Heart left ventricle (tissue), 16 donors: Measurements from ENCODE around the gene AKAP6. TPM values are rescaled to one million over a fixed set of nuclear protein-coding genes. Genes with fewer than 3 reads are reported as not detected.

Experiments
- ATAC-seq, 4 donors: fragments of 200-7000 bp; cut with Tn5 transposase; one replicate each; pipeline ENCODE4 v1.9.1; 2020 to 2022; ENCODE audit warnings: moderate library complexity in 4 of 4, mild to moderate bottlenecking in 3 of 4, moderate number of reproducible peaks in 1 of 4
- DNase-seq, 5 donors: peaks; one replicate each; pipeline ENCODE4 v3.0.0-alpha.2; 2020
- H3K27ac ChIP-seq, 12 donors: fragments of 200-600 bp; sonication (generic) in 4 of 12; one replicate each; pipeline versions ENCODE4 v1.5.0 to v1.8.0; 2016 to 2022; ENCODE audit warnings: mild to moderate bottlenecking in 2 of 12
- H3K27me3 ChIP-seq, 9 donors: fragments of 200-600 bp; sonication (generic) in 2 of 9; one replicate each; pipeline versions ENCODE4 v1.5.1 to v1.8.0; 2016 to 2022; ENCODE audit warnings: mild to moderate bottlenecking in 3 of 9
- H3K36me3 ChIP-seq, 9 donors: fragments of 200-600 bp; sonication (generic) in 2 of 9; one replicate each; pipeline versions ENCODE4 v1.5.0 to v1.8.0; 2018 to 2022; ENCODE audit warnings: mild to moderate bottlenecking in 2 of 9
- H3K4me1 ChIP-seq, 12 donors: fragments of 200-600 bp; sonication (generic) in 4 of 12; one replicate each; pipeline versions ENCODE4 v1.5.0 to v1.8.0; 2016 to 2022; ENCODE audit warnings: mild to moderate bottlenecking in 3 of 12
- H3K4me3 ChIP-seq, 12 donors: fragments of 200-600 bp; sonication (generic) in 4 of 12; one replicate each; pipeline versions ENCODE4 v1.5.0 to v1.8.0; 2017 to 2022; ENCODE audit warnings: mild to moderate bottlenecking in 9 of 12, moderate library complexity in 4 of 12
- H3K9me3 ChIP-seq, 12 donors: fragments of 200-600 bp; sonication (generic) in 4 of 12; one replicate each; pipeline versions ENCODE4 v1.5.0 to v1.8.0; 2016 to 2022; ENCODE audit warnings: mild to moderate bottlenecking in 1 of 12
- CTCF ChIP-seq, 12 donors: fragments of 200-600 bp; sonication (generic) in 4 of 12; IDR thresholded peaks; one replicate each; pipeline versions ENCODE4 v1.5.0 to v1.8.0; 2018 to 2022; ENCODE audit warnings: antibody characterized with exemption in 12 of 12, mild to moderate bottlenecking in 5 of 12
- POLR2A ChIP-seq, 2 donors: fragments of 450-650 bp; IDR thresholded peaks; one replicate each; pipeline ENCODE4 v1.6.1; 2017; ENCODE audit warnings: antibody characterized with exemption in 2 of 2, mild to moderate bottlenecking in 2 of 2, moderate library complexity in 2 of 2
- WGBS, 4 donors: extraction: QIAGEN DNeasy Blood & Tissue Kit in 2 of 4; methylation state at CpG; one replicate each; pipeline versions ENCODE4 v1.1.5 to v1.1.7; 2013 to 2018; 5-methylcytosine and 5-hydroxymethylcytosine counted together
- intact Hi-C, 10 donors: fragments of 100-400 bp; cut with DNase I; formaldehyde crosslinking; loops; one replicate each; pipeline versions ENCODE4 v1.11.1 to v1.14.2; 2022
- polyA plus RNA-seq, 2 donors: library from polyadenylated mRNA; stranded (reverse); fragments of 200-250 nt; gene quantifications; one replicate each; pipeline ENCODE4 v1.2.3, GENCODE V29; 2013
- total RNA-seq, 9 donors: library from RNA; depleted of rRNA in 2 of 9; stranded (reverse); fragments of >200 nt in 2 of 9; fragmentation: NEBNext Ultra II Directional in 3 of 9; extraction: Animal tissue kit (Norgen Biotek cat#: 25700) in 3 of 9; gene quantifications; one replicate each; pipeline versions ENCODE4 v1.1.0 to v1.2.4, GENCODE V29; 2016 to 2023
- donor health status: ischemic (EF 13 %, LVEDD 7.1; RV severe dilation, severe dysfunction).
- donor health status: healthy with polysubstance abuse.
- donor health status: DM: no; HTN: yes; CAD: no.
- donor health status: DM: no; HTN: no; CAD: no.
- donor health status: ischemic (EF 25% LVEDD 6.9; RV normal size, moderate dysfunction).
- donor health status: ischemic (EF 25% LVEDD 5.7; RV mildly dilated, moderate dysfunction).
- donor health status: healthy.
- donor health status: DM: yes; HTN: yes; CAD: no.
- donor health status: ischemic (EF 35%, LVEDD 5.7; RV mildly dilated, moderate dysfunction).
- donor health status: nonischemic (EF 11% LVEDD 7.7; RV severe dilation, severe dysfunction).
- donor health status: DM: yes; HTN: yes; CAD: no.
- donor health status: PGD.
- donor health status: ischemic (EF 29% LVEDD 5.4; RV normal size, mild dysfunction).
- donor health status: nonischemic (EF 23%, LVEDD 6.1; RV moderate dilation, normal function).

Gene AKAP6
- total and polyA plus RNA-seq, 11 donors, result 20.4 to 303 (median 206) TPM

GRCh38 chr14:32805979-32806378 is 476.9 kb downstream of the AKAP6 start:
- no peak for DNase-seq
- 47 to 61% (median 55%) methylated on average over 2 of the region's 2 CpGs for WGBS, 4 donors
- H3K9me3 ChIP-seq, result peaks cover 0 to 37% (median 13%) of the 10 kb centered on the region in 12 donors
- H3K4me3 ChIP-seq, result no peak overlapping the region
- peak overlapping the region in 1 of 12 donors; percentile 4 for H3K27ac ChIP-seq
- H3K27me3 ChIP-seq, result no peaks in the 10 kb centered on the region
- ATAC-seq, result peak in 1 of 4 donors; percentile 35
- no peak for TF ChIP-seq CTCF (IDR thresholded peaks at IDR 0.05)
- no peak for TF ChIP-seq POLR2A (IDR thresholded peaks at IDR 0.05)
- peaks cover 0 to 37% (median 18%) of the 10 kb centered on the region in 12 donors for H3K4me1 ChIP-seq
- intact Hi-C loops, result no loop called here
- peaks cover 0 to 6% (median 0%) of the 10 kb centered on the region in 9 donors for H3K36me3 ChIP-seq

GRCh38 chr14:32808644-32809043 is 479.5 kb downstream of the AKAP6 start:
- DNase-seq, result peak in 1 of 5 donors; percentile 29
- TF ChIP-seq CTCF (IDR thresholded peaks at IDR 0.05) (no peak), POLR2A (IDR thresholded peaks at IDR 0.05) (no peak)
- Histone ChIP-seq H3K9me3 (peaks cover 0 to 20% (median 11%) of the 10 kb centered on the region in 12 donors), H3K36me3 (peaks cover 0 to 6% (median 0%) of the 10 kb centered on the region in 9 donors), H3K27me3 (no peaks in the 10 kb centered on the region), H3K4me1 (peaks cover 0 to 56% (median 24%) of the 10 kb centered on the region in 12 donors), H3K4me3 (peak overlapping the region in 7 of 12 donors; percentile 6 to 41 (median 26)), H3K27ac (peak overlapping the region in 3 of 12 donors; percentile 27 to 37 (median 28))
- 10 to 15% (median 13%) methylated on average over 4 of the region's 4 CpGs for WGBS, 4 donors
- peak in 3 of 4 donors; percentile 42 to 68 (median 64) for ATAC-seq
- intact Hi-C loops, result no loop called here

- H3K9me3 ChIP-seq, result peaks cover 0 to 14% (median 7%) of the 10 kb centered on the region in 12 donors
- H3K4me3 ChIP-seq, result peak overlapping the region in 4 of 12 donors; percentile 13 to 41 (median 40)
- peak overlapping the region in 3 of 12 donors; percentile 27 to 37 (median 28) for H3K27ac ChIP-seq
- DNase-seq, result no peak
- no peak for ATAC-seq
- no peaks in the 10 kb centered on the region for H3K27me3 ChIP-seq
- TF ChIP-seq CTCF (IDR thresholded peaks at IDR 0.05), result no peak
- no peak for TF ChIP-seq POLR2A (IDR thresholded peaks at IDR 0.05)
- intact Hi-C loops, result no loop called here
- H3K36me3 ChIP-seq, result peaks cover 0 to 6% (median 0%) of the 10 kb centered on the region in 9 donors
- H3K4me1 ChIP-seq, result peaks cover 0 to 61% (median 30%) of the 10 kb centered on the region in 12 donors
- 25 to 37% (median 34%) methylated on average over 2 of the region's 2 CpGs for WGBS, 4 donors
Observed at GRCh38 chr14:32809255-32809654, 480.2 kb downstream of the AKAP6 start.

DNA sequence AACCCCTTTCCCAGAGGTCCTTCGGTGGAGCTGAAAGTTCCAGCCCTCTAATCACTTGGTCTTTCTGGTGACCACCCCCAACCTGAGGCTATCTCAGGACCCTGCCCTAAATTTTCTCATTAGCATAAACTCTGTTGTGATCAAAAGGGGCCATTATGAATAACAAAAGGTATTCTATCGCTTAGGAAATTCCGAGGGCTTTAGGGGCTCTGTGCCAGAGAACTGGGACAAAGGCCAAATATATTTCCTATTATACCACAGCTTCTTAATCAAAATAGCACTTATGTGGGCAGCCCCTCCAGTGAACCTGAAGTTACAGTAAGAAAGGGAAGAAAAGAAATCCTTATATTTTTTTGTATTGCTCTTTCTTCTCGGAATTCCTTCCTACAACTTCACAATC is 484.3 kb downstream of the AKAP6 start:
- Histone ChIP-seq H3K4me3 (no peak overlapping the region), H3K9me3 (no peaks in the 10 kb centered on the region), H3K27me3 (no peaks in the 10 kb centered on the region), H3K36me3 (no peaks in the 10 kb centered on the region), H3K27ac (peak overlapping the region in 1 of 12 donors; percentile 7), H3K4me1 (peaks cover 0 to 51% (median 29%) of the 10 kb centered on the region in 12 donors)
- ATAC-seq, result no peak
- TF ChIP-seq POLR2A (IDR thresholded peaks at IDR 0.05), result no peak
- TF ChIP-seq CTCF (IDR thresholded peaks at IDR 0.05), result no peak
- intact Hi-C loops, result no loop called here
- WGBS, 4 donors, result 15 to 36% (median 30%) methylated on average over 4 of the region's 4 CpGs
- DNase-seq, result no peak
